SK-N-SH treated with all-trans-retinoic acid at 6 μM for 48 hours (cell line): ENCODE measurements around the gene INSYN2B.

ENCODE experiments used
- ATAC-seq: fragments of 200-7000 bp; cut with Tn5 transposase; 3 replicates; pipeline ENCODE4 v1.9.1; 2020; ENCODE audit warnings: mild to moderate bottlenecking, moderate library complexity
- ARNTL ChIP-seq: fragments of 450-650 bp; formaldehyde crosslinking; IDR thresholded peaks from 2 replicates; pipeline ENCODE4 v1.5.0; 2020; ENCODE audit warnings: low read depth, mild to moderate bottlenecking, moderate library complexity, borderline replicate concordance
- BACH2 ChIP-seq: fragments of 250-450 bp; sonication (Bioruptor Pico); IDR thresholded peaks from 2 replicates; pipeline ENCODE4 v1.9.0; 2021; ENCODE audit warnings: mild to moderate bottlenecking, borderline replicate concordance
- CSDC2 ChIP-seq: fragments of 250-450 bp; sonication (Bioruptor Pico); IDR thresholded peaks from 2 replicates; pipeline ENCODE4 v1.5.0; 2020; ENCODE audit warnings: mild to moderate bottlenecking, moderate library complexity
- GLIS3 ChIP-seq: fragments of 250-450 bp; sonication (Bioruptor Pico); IDR thresholded peaks from 2 replicates; pipeline ENCODE4 v1.5.0; 2020; ENCODE audit warnings: mild to moderate bottlenecking, moderate library complexity
- ISL1 ChIP-seq: fragments of 250-450 bp; sonication (Bioruptor Pico); IDR thresholded peaks from 2 replicates; pipeline ENCODE4 v2.1.2; 2022; ENCODE audit warnings: mild to moderate bottlenecking, moderate library complexity
- PPARA ChIP-seq: fragments of 250-450 bp; sonication (Bioruptor Pico); IDR thresholded peaks from 2 replicates; pipeline ENCODE4 v1.5.0; 2020; ENCODE audit warnings: mild to moderate bottlenecking, borderline replicate concordance
- RARB ChIP-seq: fragments of 250-450 bp; sonication (Bioruptor Pico); IDR thresholded peaks from 2 replicates; pipeline ENCODE4 v1.8.0; 2021; ENCODE audit warnings: mild to moderate bottlenecking, moderate library complexity
- SNAI2 ChIP-seq: fragments of 250-450 bp; sonication (Bioruptor Pico); IDR thresholded peaks from 2 replicates; pipeline ENCODE4 v1.5.0; 2020; ENCODE audit warnings: mild to moderate bottlenecking, moderate library complexity
- TCF4 ChIP-seq: fragments of 250-450 bp; sonication (Bioruptor Pico); IDR thresholded peaks from 2 replicates; pipeline ENCODE4 v1.8.0; 2021; ENCODE audit warnings: mild to moderate bottlenecking, moderate library complexity, borderline replicate concordance
- TOX ChIP-seq: fragments of 250-450 bp; sonication (Bioruptor Pico); IDR thresholded peaks from 2 replicates; pipeline ENCODE4 v1.8.0; 2021; ENCODE audit warnings: mild to moderate bottlenecking, moderate library complexity, borderline replicate concordance
- ZFP3 ChIP-seq: fragments of 250-450 bp; sonication (Bioruptor Pico); IDR thresholded peaks from 2 replicates; pipeline ENCODE4 v1.5.0; 2020; ENCODE audit warnings: mild to moderate bottlenecking, moderate library complexity
- ZFP30 ChIP-seq: fragments of 450-650 bp; formaldehyde crosslinking; IDR thresholded peaks from 2 replicates; pipeline ENCODE4 v1.5.0; 2022; ENCODE audit warnings: mild to moderate bottlenecking, moderate library complexity
- ZNF565 ChIP-seq: fragments of 450-650 bp; formaldehyde crosslinking; conservative IDR thresholded peaks from 2 replicates; pipeline ENCODE4 v1.5.0; 2020; ENCODE audit warnings: low read depth, mild to moderate bottlenecking, moderate library complexity
- ZNF70 ChIP-seq: fragments of 450-650 bp; formaldehyde crosslinking; IDR thresholded peaks from 2 replicates; pipeline ENCODE4 v1.5.0; 2020; ENCODE audit warnings: mild to moderate bottlenecking, moderate library complexity
- ZNF8 ChIP-seq: fragments of 450-650 bp; formaldehyde crosslinking; IDR thresholded peaks from 2 replicates; pipeline ENCODE4 v1.5.0; 2020; ENCODE audit warnings: mild to moderate bottlenecking, moderate library complexity
- TF ChIP-seq, protein P1 (sequence below): fragments of 250-450 bp; sonication (Bioruptor Pico); IDR thresholded peaks from 2 replicates; pipeline ENCODE4 v1.5.0; 2020; ENCODE audit warnings: mild to moderate bottlenecking, moderate library complexity
- TF ChIP-seq, protein P2 (sequence below): fragments of 250-450 bp; sonication (Bioruptor Pico); IDR thresholded peaks from 2 replicates; pipeline ENCODE4 v1.5.1; 2020; ENCODE audit warnings: low read depth, mild to moderate bottlenecking, moderate library complexity
- TF ChIP-seq, protein P3 (sequence below): fragments of 250-450 bp; sonication (Bioruptor Pico); IDR thresholded peaks from 2 replicates; pipeline ENCODE4 v1.8.0; 2020; ENCODE audit warnings: mild to moderate bottlenecking, moderate library complexity, borderline replicate concordance
- TF ChIP-seq, protein P4 (sequence below): fragments of 250-450 bp; sonication (Bioruptor Pico); IDR thresholded peaks from 2 replicates; pipeline ENCODE4 v1.8.0; 2021; ENCODE audit warnings: low read depth, mild to moderate bottlenecking, moderate library complexity, borderline replicate concordance
- TF ChIP-seq, protein P5 (sequence below): fragments of 250-450 bp; sonication (Bioruptor Pico); IDR thresholded peaks from 2 replicates; pipeline ENCODE4 v1.5.1; 2021; ENCODE audit warnings: mild to moderate bottlenecking, moderate library complexity

INSYN2B gene

DNA sequence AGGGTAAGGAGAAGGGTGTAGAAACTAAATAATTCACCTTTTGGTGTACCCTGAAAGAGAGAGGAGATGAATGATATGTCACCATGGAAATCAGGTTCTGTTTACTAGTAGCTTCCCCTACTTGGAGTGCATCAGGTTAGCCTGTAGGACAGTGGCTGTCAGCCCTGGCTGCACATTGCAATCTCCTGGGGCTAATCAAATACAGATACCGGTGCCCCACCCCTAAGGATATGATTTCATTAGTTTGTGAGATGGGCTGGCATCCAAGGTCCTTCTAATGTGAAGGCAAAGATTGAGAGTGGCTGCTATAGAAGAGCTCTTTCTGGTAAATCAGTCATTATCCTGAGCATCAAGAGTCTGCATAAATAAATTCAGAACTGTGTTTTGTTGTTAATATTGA, 47.2 kb downstream of the INSYN2B start:
- peak; percentile 80 for ATAC-seq
- TF ChIP-seq ZFP30, result no peak
- no peak for TF ChIP-seq TCF4
- TF ChIP-seq ISL1 (CRISPR knock-in tag), result 0 out of 2 replicates have a peak, but pooled peaks have one; percentile 24
- TF ChIP-seq, protein P1, sequence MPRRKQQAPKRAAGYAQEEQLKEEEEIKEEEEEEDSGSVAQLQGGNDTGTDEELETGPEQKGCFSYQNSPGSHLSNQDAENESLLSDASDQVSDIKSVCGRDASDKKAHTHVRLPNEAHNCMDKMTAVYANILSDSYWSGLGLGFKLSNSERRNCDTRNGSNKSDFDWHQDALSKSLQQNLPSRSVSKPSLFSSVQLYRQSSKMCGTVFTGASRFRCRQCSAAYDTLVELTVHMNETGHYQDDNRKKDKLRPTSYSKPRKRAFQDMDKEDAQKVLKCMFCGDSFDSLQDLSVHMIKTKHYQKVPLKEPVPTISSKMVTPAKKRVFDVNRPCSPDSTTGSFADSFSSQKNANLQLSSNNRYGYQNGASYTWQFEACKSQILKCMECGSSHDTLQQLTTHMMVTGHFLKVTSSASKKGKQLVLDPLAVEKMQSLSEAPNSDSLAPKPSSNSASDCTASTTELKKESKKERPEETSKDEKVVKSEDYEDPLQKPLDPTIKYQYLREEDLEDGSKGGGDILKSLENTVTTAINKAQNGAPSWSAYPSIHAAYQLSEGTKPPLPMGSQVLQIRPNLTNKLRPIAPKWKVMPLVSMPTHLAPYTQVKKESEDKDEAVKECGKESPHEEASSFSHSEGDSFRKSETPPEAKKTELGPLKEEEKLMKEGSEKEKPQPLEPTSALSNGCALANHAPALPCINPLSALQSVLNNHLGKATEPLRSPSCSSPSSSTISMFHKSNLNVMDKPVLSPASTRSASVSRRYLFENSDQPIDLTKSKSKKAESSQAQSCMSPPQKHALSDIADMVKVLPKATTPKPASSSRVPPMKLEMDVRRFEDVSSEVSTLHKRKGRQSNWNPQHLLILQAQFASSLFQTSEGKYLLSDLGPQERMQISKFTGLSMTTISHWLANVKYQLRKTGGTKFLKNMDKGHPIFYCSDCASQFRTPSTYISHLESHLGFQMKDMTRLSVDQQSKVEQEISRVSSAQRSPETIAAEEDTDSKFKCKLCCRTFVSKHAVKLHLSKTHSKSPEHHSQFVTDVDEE (CRISPR knock-in tag), result peak; percentile 69; the same call in 1 of the 2 replicates
- TF ChIP-seq, protein P2, sequence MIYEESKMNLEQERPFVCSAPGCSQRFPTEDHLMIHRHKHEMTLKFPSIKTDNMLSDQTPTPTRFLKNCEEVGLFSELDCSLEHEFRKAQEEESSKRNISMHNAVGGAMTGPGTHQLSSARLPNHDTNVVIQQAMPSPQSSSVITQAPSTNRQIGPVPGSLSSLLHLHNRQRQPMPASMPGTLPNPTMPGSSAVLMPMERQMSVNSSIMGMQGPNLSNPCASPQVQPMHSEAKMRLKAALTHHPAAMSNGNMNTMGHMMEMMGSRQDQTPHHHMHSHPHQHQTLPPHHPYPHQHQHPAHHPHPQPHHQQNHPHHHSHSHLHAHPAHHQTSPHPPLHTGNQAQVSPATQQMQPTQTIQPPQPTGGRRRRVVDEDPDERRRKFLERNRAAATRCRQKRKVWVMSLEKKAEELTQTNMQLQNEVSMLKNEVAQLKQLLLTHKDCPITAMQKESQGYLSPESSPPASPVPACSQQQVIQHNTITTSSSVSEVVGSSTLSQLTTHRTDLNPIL (CRISPR knock-in tag), result no peak
- no peak for TF ChIP-seq ZNF8
- TF ChIP-seq, protein P3, sequence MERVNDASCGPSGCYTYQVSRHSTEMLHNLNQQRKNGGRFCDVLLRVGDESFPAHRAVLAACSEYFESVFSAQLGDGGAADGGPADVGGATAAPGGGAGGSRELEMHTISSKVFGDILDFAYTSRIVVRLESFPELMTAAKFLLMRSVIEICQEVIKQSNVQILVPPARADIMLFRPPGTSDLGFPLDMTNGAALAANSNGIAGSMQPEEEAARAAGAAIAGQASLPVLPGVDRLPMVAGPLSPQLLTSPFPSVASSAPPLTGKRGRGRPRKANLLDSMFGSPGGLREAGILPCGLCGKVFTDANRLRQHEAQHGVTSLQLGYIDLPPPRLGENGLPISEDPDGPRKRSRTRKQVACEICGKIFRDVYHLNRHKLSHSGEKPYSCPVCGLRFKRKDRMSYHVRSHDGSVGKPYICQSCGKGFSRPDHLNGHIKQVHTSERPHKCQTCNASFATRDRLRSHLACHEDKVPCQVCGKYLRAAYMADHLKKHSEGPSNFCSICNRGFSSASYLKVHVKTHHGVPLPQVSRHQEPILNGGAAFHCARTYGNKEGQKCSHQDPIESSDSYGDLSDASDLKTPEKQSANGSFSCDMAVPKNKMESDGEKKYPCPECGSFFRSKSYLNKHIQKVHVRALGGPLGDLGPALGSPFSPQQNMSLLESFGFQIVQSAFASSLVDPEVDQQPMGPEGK, result peak; percentile 66; the same call in 1 of the 2 replicates

DNA sequence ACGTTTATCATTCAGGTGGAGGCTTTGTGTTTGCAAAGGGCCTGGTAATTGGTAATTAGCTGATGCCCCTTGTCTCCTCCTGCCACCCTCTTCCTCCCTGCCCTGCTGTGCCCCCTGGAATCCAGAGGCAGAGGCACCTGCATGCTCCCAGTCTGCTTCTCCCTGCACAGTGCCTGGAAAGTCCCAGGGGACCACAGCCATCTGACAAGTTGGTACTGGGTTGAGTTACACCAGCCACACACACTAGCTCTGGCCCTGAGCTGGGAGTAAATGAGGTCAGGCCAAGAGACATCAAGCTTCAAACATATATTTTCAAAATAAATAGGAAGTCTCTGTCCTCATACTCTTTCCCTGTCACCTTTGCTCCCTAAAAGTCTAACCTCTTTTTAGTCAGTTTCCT, 56.3 kb downstream of the INSYN2B start:
- ATAC-seq, result no peak
- TF ChIP-seq BACH2 (no peak), ZNF70 (CRISPR knock-in tag) (no peak), ZNF8 (no peak), ZFP30 (no peak), PPARA (CRISPR knock-in tag) (no peak)
- TF ChIP-seq, protein P1 (CRISPR knock-in tag), result no peak
- TF ChIP-seq, protein P2 (CRISPR knock-in tag), result no peak
- TF ChIP-seq, protein P3, result no peak
- TF ChIP-seq, protein P4, sequence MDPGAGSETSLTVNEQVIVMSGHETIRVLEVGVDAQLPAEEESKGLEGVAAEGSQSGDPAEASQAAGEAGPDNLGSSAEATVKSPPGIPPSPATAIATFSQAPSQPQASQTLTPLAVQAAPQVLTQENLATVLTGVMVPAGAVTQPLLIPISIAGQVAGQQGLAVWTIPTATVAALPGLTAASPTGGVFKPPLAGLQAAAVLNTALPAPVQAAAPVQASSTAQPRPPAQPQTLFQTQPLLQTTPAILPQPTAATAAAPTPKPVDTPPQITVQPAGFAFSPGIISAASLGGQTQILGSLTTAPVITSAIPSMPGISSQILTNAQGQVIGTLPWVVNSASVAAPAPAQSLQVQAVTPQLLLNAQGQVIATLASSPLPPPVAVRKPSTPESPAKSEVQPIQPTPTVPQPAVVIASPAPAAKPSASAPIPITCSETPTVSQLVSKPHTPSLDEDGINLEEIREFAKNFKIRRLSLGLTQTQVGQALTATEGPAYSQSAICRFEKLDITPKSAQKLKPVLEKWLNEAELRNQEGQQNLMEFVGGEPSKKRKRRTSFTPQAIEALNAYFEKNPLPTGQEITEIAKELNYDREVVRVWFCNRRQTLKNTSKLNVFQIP, result no peak

DNA sequence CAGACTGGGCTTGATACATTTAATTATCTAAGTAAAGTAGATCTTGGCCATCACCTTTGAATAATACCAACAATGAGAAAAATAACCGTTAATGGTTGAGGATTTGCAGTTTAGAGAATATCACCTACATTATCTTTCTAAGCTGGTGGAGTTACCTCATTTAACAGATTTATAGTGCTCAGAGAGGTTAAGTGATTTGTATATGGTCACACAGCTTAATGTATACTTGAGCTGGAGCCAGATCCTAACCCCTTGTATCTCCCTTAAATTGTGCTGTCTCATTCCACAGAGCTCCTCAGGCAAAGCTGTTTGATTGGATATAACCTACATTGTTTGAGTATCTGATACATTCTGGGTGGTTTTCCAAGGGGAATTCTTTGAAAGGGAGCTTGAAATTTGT, 57.8 kb downstream of the INSYN2B start:
- no peak for ATAC-seq
- TF ChIP-seq CSDC2 (CRISPR knock-in tag), result no peak
- TF ChIP-seq ZFP3 (CRISPR knock-in tag), result no peak
- TF ChIP-seq, protein P5, sequence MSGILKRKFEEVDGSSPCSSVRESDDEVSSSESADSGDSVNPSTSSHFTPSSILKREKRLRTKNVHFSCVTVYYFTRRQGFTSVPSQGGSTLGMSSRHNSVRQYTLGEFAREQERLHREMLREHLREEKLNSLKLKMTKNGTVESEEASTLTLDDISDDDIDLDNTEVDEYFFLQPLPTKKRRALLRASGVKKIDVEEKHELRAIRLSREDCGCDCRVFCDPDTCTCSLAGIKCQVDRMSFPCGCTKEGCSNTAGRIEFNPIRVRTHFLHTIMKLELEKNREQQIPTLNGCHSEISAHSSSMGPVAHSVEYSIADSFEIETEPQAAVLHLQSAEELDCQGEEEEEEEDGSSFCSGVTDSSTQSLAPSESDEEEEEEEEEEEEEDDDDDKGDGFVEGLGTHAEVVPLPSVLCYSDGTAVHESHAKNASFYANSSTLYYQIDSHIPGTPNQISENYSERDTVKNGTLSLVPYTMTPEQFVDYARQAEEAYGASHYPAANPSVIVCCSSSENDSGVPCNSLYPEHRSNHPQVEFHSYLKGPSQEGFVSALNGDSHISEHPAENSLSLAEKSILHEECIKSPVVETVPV, result no peak
- TF ChIP-seq ZFP30, result no peak
- no peak for TF ChIP-seq ZNF70 (CRISPR knock-in tag)
- no peak for TF ChIP-seq BACH2
- TF ChIP-seq RARB (CRISPR knock-in tag), result no peak
- no peak for TF ChIP-seq ZNF8
- TF ChIP-seq, protein P2 (CRISPR knock-in tag), result no peak
- no peak for TF ChIP-seq PPARA (CRISPR knock-in tag)
- no peak for TF ChIP-seq SNAI2 (CRISPR knock-in tag)
- no peak for TF ChIP-seq TCF4
- TF ChIP-seq ZNF565 (CRISPR knock-in tag), result no peak
- no peak for TF ChIP-seq ISL1 (CRISPR knock-in tag)
- TF ChIP-seq ARNTL, result no peak
- TF ChIP-seq GLIS3 (CRISPR knock-in tag), result no peak
- no peak for TF ChIP-seq TOX (CRISPR knock-in tag)
